ENCODE data around the gene MED15.

DNA sequence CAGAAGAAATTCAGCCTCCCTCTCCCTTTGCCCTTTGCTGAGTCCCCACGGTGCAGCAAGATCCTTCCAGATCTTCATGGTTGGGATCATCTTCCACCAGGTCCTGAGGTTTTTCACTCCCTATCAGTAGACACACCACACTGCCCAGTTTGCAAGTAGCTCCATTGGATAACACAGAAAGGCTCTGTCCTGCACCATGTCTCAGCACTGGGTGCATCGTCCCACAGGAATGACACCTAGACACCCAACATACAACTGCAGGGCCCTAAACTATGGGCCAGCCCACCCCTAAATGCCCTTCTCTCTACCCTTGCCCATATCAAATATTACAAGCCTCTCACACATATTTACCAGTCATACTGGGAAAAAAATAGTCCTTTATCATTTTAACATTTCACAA, 21.2 kb upstream of the MED15 start:
- TF ChIP-seq, protein P1, sequence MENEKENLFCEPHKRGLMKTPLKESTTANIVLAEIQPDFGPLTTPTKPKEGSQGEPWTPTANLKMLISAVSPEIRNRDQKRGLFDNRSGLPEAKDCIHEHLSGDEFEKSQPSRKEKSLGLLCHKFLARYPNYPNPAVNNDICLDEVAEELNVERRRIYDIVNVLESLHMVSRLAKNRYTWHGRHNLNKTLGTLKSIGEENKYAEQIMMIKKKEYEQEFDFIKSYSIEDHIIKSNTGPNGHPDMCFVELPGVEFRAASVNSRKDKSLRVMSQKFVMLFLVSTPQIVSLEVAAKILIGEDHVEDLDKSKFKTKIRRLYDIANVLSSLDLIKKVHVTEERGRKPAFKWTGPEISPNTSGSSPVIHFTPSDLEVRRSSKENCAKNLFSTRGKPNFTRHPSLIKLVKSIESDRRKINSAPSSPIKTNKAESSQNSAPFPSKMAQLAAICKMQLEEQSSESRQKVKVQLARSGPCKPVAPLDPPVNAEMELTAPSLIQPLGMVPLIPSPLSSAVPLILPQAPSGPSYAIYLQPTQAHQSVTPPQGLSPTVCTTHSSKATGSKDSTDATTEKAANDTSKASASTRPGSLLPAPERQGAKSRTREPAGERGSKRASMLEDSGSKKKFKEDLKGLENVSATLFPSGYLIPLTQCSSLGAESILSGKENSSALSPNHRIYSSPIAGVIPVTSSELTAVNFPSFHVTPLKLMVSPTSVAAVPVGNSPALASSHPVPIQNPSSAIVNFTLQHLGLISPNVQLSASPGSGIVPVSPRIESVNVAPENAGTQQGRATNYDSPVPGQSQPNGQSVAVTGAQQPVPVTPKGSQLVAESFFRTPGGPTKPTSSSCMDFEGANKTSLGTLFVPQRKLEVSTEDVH (IDR thresholded peaks at IDR 0.05; ENCODE audit: low read depth, partially characterized antibody): no peak
- TF ChIP-seq, protein P2, sequence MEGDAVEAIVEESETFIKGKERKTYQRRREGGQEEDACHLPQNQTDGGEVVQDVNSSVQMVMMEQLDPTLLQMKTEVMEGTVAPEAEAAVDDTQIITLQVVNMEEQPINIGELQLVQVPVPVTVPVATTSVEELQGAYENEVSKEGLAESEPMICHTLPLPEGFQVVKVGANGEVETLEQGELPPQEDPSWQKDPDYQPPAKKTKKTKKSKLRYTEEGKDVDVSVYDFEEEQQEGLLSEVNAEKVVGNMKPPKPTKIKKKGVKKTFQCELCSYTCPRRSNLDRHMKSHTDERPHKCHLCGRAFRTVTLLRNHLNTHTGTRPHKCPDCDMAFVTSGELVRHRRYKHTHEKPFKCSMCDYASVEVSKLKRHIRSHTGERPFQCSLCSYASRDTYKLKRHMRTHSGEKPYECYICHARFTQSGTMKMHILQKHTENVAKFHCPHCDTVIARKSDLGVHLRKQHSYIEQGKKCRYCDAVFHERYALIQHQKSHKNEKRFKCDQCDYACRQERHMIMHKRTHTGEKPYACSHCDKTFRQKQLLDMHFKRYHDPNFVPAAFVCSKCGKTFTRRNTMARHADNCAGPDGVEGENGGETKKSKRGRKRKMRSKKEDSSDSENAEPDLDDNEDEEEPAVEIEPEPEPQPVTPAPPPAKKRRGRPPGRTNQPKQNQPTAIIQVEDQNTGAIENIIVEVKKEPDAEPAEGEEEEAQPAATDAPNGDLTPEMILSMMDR (IDR thresholded peaks at IDR 0.05 in 2 of 3, conservative IDR thresholded peaks at IDR 0.05 in 1 of 3; ENCODE audit: control insufficient read depth in 2 of 3, extremely low read depth in 1 of 3, insufficient read depth in 1 of 3, low read depth in 3 of 3, low read length in 3 of 3): no peak
- TF ChIP-seq POLR2A (IDR thresholded peaks at IDR 0.05; ENCODE audit: low read depth, low read length) (no peak), JUND (IDR thresholded peaks at IDR 0.05; ENCODE audit: low read depth, low read length) (no peak), CREM (IDR thresholded peaks at IDR 0.05; ENCODE audit: low read depth) (no peak), ESRRA (IDR thresholded peaks at IDR 0.05; ENCODE audit: low read length) (no peak), CBX5 (IDR thresholded peaks at IDR 0.05; ENCODE audit: low read depth) (no peak), EP300 (IDR thresholded peaks at IDR 0.05; ENCODE audit: borderline replicate concordance in 1 of 2, control insufficient read depth in 1 of 2, low read depth in 2 of 2, low read length in 2 of 2) (no peak), TBL1XR1 (IDR thresholded peaks at IDR 0.05; ENCODE audit: low read depth, low read length) (no peak), GABPA (IDR thresholded peaks at IDR 0.05; ENCODE audit: low read depth) (no peak), SP1 (IDR thresholded peaks at IDR 0.05; ENCODE audit: low read depth, low read length) (no peak), CHD1 (IDR thresholded peaks at IDR 0.05; ENCODE audit: low read depth, low read length) (no peak)
- TF ChIP-seq, protein P3, sequence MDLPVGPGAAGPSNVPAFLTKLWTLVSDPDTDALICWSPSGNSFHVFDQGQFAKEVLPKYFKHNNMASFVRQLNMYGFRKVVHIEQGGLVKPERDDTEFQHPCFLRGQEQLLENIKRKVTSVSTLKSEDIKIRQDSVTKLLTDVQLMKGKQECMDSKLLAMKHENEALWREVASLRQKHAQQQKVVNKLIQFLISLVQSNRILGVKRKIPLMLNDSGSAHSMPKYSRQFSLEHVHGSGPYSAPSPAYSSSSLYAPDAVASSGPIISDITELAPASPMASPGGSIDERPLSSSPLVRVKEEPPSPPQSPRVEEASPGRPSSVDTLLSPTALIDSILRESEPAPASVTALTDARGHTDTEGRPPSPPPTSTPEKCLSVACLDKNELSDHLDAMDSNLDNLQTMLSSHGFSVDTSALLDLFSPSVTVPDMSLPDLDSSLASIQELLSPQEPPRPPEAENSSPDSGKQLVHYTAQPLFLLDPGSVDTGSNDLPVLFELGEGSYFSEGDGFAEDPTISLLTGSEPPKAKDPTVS (IDR thresholded peaks at IDR 0.05; ENCODE audit: low read depth, low read length): no peak

Data from GM12878 (cell line).